HT-29 (cell line): ENCODE measurements around the gene DPYSL3. TPM values are rescaled to one million over a fixed set of nuclear protein-coding genes. Genes with fewer than 3 reads are reported as not detected.

ENCODE experiments used
- DNase-seq: peaks from one replicate; pipeline ENCODE4 v3.0.0-alpha.2; 2015; ENCODE audit warnings: low spot score
- total RNA-seq: library from RNA; depleted of rRNA; stranded (reverse); fragments of >200 nt; shearing (Covaris generic); gene quantifications from 2 replicates; pipeline ENCODE4 v1.2.3, GENCODE V29; 2014

The DPYSL3 gene
- total RNA-seq, 1 experiment from 2014 or later = 0.81 TPM

- DNase-seq = no peak
These were observed 68.6 kb downstream of the DPYSL3 start for GRCh38 chr5:147441191-147441695.

GRCh38 chr5:147439254-147439653 lies 70.6 kb downstream of the DPYSL3 start:
- no peak for DNase-seq

DNA sequence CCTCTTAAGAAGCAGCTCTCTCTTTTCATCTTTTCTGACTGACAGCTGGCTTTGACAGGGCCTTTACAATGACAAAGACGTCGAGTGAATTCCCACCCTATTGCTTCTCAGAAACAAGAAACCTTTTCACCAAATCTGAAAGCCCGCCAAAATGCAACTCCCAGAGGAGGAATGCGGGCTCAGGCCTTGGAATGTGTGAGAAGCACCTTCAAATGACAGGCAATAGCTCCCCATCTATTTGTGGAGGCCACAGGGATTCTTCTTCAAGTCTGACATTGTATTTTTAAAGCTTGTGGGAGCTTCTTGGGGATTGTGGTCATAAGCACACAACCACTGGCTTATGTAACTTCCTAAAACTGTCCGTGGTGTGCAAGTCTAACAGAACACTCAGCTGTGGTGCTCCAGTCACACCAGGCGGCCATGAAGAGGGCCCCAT lies 72.7 kb downstream of the DPYSL3 start:
- no peak for DNase-seq

- DNase-seq = no peak
These were observed 73.3 kb downstream of the DPYSL3 start for GRCh38 chr5:147436596-147436995.

DNA sequence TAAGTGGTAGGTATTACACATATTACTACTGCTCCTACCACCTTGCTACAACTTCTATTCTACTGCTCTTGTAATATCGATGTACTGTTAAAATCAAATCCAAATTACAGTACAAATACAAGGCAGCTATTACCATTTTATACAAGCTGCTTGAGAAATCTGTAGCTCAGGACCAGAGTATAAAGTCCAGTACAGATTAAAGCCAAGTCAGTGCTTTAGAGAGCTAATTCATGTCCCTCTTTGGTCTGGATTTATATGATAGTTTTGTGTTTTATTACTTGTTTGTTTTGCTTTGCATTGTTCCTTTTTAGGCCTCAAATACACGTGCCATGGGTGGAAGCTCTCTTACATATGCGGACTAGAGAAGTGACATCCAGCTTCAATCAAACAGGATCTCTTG lies 75.8 kb downstream of the DPYSL3 start:
- no peak for DNase-seq

DNA sequence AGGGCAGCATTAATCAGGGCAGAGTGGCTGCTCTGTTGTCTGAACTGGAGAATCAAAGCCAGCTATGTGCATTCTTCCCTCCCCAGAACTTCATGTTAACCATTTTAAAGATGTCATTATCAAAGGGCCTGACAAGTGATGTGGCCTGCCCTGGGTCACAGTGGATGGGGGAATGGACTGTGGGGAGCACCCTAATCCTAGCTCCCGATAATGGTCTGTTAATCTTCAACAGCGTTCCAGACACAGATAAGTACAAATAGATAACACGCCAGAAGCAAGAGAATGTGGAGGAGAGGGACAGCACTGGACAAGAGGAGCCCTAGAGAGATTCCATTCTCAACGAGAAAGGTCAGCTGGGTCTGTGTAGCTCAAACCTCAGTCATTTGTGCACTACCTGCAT lies 77.5 kb downstream of the DPYSL3 start:
- DNase-seq = no peak

DNA sequence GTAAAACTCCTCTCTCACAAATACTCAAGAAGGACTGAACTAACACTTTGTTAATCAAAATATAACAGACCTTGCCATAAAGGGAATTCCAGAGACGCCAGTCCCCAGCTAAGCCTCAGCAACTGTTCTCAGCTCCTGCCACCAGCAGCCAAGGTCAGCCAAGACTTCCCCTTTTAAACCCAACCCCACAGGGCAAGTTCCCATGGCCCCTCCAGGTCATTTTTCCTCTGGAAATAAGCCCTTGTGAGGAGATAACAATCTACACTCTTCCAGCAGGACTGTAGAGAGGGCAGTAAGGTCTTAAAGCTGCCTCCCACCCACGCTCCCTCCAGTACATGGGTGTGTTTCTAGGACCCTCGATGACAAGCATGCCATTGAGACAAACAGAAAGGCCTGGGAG lies 78.3 kb downstream of the DPYSL3 start:
- DNase-seq = no peak

GRCh38 chr5:147430628-147431027 lies 79.2 kb downstream of the DPYSL3 start:
- no peak for DNase-seq

DNA sequence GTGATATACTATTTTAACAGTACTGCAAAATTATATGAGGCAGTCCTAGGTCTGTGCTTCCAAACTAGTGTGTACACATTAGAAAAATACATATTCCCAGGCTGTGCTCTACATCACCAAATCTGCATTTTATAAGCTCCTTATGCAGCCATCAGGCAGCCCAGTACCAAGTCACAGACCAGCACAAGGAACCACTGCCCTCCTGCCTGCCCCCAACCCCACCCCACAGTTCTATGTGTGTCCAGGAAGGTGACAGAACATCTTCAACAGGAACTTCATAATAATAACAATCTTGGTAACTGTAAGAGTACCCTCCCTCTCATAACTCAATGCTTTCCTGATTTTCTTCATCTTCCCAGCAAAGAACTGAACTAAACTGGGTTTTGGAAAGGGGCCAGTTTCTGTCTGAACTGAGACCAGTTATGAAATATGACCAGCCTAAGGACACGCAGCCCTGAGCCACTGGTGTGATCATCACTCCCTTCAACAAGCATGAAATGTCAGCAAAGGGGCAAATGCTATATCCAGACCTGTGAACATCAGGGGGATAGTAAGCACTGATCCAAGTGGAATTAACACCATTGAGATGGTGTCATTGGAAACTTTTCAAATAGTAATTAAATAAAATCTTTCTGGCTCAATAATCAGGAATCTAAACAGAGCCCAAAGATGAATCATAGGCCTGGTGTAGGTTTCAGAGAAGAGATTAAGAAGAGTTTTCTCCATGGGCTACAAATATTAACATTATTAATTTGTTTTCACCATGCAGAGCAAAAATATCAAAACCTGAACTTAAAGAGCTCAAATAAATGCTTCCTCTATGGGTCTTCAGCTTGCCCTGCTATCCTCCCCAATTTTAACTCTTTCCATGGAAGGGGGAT lies 82.1 kb downstream of the DPYSL3 start:
- no peak for DNase-seq

DNA sequence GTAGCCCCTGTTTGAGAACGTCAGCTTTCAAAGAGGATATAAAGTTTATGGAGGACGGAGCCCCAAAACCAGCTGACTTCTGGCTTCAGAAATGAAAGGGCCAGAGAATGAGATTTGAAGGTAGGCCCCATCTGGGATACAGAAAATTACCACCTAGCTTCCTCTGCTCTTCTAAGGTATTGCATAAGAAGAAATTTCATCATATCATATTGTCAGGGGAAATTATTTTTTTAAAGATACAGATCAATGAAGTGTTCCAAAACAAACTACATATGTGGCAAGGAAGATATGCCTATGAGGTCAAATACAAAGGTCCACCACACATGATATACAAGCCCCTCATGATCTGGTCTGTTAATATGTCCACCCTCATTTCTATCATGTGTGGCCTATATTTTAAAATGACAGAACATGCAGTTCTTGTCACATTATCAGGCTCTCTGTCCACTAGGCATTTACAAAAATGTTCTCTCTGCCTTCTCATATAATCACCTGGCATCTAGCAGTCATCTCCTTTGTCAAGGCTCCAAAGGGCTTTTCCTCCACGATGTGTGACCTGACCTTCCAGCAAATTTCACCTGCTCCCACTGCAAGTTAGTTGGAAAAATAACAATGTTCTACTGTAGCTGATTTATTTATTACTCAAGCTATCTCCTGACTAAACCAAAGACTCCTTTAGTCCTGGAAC lies 83.1 kb downstream of the DPYSL3 start:
- DNase-seq = no peak

- no peak for DNase-seq
These were observed 91.3 kb downstream of the DPYSL3 start for GRCh38 chr5:147418613-147419012.

DNA sequence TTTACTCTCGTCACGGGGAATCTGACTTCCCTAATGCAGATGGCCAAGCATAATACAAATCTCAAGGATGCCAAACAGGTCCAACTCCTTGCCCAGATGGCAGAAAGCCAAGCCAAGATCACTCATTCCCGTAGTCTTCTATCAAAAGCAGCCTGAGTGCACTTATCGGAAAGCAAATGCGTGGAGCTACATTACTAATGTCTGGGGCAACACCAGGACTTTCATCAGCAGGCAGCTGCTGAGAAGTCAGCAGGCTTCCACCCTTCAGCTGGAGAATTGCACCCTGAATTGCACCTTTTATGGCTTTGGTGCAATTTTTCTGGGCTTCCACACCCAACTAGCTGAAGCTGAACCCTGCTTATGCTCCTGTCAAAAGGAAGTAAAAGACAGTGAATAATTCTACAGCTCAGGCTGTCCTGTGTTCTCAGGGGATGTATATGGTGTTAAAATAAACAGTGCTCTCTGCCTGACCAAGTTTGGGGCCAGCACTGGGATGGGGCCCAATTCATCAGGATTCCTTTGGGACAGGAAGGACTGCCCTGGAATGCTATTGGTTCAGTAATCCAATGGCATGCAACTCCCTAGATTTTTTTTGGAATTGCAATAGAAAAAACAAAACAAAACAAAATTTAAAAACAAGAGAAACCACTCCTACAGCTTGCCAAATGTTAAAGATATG lies 92.6 kb downstream of the DPYSL3 start:
- peak; percentile 56 for DNase-seq

DNA sequence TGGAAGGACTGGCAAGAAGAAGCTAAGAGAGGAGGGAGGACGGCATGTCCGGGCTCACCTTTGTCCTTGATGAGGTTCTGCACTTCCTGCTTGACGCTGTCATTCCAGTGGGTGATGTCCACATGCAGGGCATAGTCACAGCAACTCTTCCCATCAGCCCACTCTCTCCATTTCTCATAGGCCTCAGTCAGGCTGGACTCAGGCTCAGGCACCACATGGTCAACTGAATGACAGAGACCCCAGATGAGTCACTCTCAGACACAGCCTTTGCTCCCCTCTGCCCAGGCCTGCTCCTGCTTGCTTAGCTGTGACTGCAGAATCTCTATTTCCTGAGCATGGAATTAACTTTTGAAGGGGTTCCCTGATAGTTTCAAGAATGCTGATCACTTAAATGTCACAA lies 94.2 kb downstream of the DPYSL3 start:
- no peak for DNase-seq

- DNase-seq = no peak
These were observed 96.6 kb downstream of the DPYSL3 start for GRCh38 chr5:147413266-147413665.

DNA sequence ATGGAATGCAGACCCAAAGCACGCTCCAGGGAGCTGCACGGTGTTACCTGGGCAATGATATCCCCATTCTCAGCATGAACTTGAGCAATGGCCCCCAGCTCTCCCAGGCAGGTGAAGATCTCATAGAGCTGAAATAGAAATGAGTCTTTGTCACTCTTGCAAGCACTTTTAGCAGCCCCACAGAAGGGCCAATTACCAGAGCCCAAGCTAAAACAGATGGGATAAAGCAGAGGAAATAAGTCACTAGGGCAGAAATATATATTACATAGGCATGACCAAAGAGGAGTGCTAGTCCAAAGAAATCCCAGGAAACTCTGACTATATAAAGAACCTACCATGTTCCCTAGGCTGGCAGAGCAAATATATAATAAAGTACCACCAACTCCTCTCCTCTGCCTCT lies 97.3 kb downstream of the DPYSL3 start:
- DNase-seq = no peak

- DNase-seq = no peak
These were observed 98.2 kb downstream of the DPYSL3 start for GRCh38 chr5:147411359-147412319.

GRCh38 chr5:147410496-147411358 lies 99.1 kb downstream of the DPYSL3 start:
- no peak for DNase-seq

DNA sequence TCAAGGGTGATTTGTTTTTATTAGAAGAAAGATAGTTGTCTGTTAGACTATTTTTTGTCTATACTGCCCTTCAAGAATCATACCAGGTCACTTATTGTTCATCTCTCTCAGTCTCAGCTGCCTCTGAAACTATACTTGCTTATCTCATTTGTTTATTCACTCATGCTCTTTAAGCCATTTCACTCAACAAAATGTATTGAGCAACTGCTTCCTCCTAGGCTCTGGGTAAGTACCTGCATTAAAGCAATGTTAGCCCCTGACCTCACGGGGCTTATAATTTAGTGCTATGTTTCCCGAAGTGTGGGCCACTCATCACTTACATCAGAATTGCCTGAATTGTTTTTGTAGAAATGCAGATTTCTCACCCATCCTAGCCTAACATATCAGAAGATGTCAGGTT lies 100.9 kb downstream of the DPYSL3 start:
- no peak for DNase-seq

DNA sequence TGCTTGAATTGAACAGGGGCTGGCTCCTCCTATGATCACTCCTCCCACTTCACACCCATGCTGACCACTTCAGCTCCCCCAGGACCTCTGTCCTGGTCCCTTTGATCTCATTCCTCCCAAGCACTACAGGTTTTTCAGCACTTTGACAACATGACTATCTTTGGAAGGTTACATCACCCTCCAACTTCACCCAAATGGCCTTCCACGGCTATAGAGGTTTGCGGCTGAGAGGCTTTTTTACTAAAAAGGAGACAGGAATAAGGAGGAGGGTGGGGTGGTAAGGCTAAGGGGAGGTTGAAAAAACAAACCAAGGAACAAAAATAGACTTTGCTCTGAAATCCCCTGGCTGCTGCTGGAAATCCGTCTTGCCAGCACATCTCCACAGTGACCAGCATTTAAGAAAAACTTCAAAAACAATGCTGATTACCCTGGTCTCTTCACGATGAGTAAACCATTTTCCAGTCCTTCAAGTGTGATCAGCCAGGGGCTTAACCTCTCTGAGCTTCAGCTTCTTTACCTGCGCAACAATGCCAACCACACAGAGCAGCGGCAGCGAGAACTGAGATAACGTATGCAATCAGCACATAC lies 102.7 kb downstream of the DPYSL3 start:
- DNase-seq = no peak

DNA sequence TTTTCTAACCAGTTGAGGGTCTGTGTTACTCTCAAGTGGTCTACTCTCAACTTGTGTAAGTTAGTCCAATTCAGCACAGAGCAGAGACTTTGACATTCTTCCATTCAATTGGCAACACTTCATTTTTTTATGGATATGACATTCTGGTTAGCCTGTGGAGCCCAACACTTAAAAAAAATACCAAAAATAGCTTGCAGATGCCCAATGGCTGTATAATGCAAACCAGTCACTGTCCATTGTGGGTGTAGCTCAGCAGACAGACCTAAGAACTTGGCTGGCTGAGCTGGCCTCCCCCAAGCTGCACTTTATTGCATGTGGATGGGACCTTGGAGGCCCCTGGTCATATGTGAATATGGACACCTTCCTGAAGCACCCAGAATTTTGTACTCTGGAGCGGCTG lies 103.2 kb downstream of the DPYSL3 start:
- no peak for DNase-seq
